Measurements from ENCODE around the gene ALG1. TPM values are rescaled to one million over a fixed set of nuclear protein-coding genes. Genes with fewer than 3 reads are reported as not detected.

ALG1 gene
- total RNA-seq, 1 experiment from 2014 or later, result 31.4 TPM

DNA sequence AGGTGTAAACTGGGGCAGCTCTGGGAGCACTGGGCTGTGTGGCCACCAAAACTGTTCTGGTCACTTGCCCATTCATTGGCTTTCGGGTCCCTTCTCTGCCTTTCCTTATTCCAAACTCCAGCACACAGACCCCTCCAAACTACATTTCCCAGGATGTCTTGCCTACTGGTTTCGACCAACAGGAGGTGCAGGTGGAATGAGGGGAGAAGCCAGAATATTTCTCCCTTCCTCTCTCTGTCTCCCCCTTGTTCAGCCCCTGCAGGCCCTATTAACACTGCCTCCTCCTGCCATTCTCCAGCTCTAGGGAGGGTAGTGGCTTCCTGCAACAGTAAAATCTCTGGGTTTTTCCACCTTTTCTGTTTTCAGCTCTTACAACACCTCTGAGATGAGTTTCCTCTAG lies 24.7 kb upstream of the ALG1 start (continued):
- TF ChIP-seq JUN (CRISPR knock-in tag; IDR thresholded peaks at IDR 0.05), result no peak
- TF ChIP-seq CREB1 (CRISPR knock-in tag; IDR thresholded peaks at IDR 0.05), result no peak
- no peak for TF ChIP-seq HMGA2 (CRISPR knock-in tag; IDR thresholded peaks at IDR 0.05)
- TF ChIP-seq, protein P1, sequence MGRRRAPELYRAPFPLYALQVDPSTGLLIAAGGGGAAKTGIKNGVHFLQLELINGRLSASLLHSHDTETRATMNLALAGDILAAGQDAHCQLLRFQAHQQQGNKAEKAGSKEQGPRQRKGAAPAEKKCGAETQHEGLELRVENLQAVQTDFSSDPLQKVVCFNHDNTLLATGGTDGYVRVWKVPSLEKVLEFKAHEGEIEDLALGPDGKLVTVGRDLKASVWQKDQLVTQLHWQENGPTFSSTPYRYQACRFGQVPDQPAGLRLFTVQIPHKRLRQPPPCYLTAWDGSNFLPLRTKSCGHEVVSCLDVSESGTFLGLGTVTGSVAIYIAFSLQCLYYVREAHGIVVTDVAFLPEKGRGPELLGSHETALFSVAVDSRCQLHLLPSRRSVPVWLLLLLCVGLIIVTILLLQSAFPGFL (CRISPR knock-in tag; IDR thresholded peaks at IDR 0.05; ENCODE audit: borderline replicate concordance), result no peak
- TF ChIP-seq OVOL2 (CRISPR knock-in tag; IDR thresholded peaks at IDR 0.05; ENCODE audit: borderline replicate concordance), result no peak

- Mint-ChIP-seq H3K4me1 (peaks cover 16% of the 10 kb centered on the region), H3K9me3 (no peaks in the 10 kb centered on the region), H3K36me3 (no peaks in the 10 kb centered on the region), H3K4me3 (no peak overlapping the region), H3K27me3 (ENCODE audit: low read depth) (peaks cover 4% of the 10 kb centered on the region; the same call in 1 of the 2 replicates), H3K27ac (no peak overlapping the region)
- no peak for DNase-seq (ENCODE audit: low spot score)
- ChIA-PET POLR2A (no interaction called here), CTCF (interaction anchor here (0.7 to 5.1 kb wide), 9 partner anchors 13 to 130 kb away, joined by 3 to 29 read pairs (median 9); no protein-coding TSS in a partner anchor)
- ATAC-seq, result no peak
- TF ChIP-seq ZNF423 (CRISPR knock-in tag; IDR thresholded peaks at IDR 0.05) (no peak), OVOL2 (CRISPR knock-in tag; IDR thresholded peaks at IDR 0.05; ENCODE audit: borderline replicate concordance) (no peak), ZNF263 (CRISPR knock-in tag; IDR thresholded peaks at IDR 0.05; ENCODE audit: low read depth) (no peak), RELA (CRISPR knock-in tag; IDR thresholded peaks at IDR 0.05; ENCODE audit: borderline replicate concordance) (no peak), GRHL2 (CRISPR knock-in tag; IDR thresholded peaks at IDR 0.05; ENCODE audit: insufficient replicate concordance, severe bottlenecking) (no peak), PRRX2 (CRISPR knock-in tag; IDR thresholded peaks at IDR 0.05) (no peak), PRDM15 (CRISPR knock-in tag; IDR thresholded peaks at IDR 0.05) (no peak), MXD4 (CRISPR knock-in tag; IDR thresholded peaks at IDR 0.05; ENCODE audit: borderline replicate concordance) (no peak), SOX15 (CRISPR knock-in tag; IDR thresholded peaks at IDR 0.05) (no peak), ARID4B (CRISPR knock-in tag; IDR thresholded peaks at IDR 0.05; ENCODE audit: borderline replicate concordance) (no peak), ZMAT4 (CRISPR knock-in tag; IDR thresholded peaks at IDR 0.05) (no peak), CREB1 (CRISPR knock-in tag; IDR thresholded peaks at IDR 0.05) (no peak), KAT7 (CRISPR knock-in tag; IDR thresholded peaks at IDR 0.05; ENCODE audit: borderline replicate concordance) (no peak), IRF2 (CRISPR knock-in tag; IDR thresholded peaks at IDR 0.05; ENCODE audit: borderline replicate concordance, low read depth) (no peak), HMGA2 (CRISPR knock-in tag; IDR thresholded peaks at IDR 0.05) (no peak), MAX (CRISPR knock-in tag; IDR thresholded peaks at IDR 0.05) (no peak)
- TF ChIP-seq, protein P2, sequence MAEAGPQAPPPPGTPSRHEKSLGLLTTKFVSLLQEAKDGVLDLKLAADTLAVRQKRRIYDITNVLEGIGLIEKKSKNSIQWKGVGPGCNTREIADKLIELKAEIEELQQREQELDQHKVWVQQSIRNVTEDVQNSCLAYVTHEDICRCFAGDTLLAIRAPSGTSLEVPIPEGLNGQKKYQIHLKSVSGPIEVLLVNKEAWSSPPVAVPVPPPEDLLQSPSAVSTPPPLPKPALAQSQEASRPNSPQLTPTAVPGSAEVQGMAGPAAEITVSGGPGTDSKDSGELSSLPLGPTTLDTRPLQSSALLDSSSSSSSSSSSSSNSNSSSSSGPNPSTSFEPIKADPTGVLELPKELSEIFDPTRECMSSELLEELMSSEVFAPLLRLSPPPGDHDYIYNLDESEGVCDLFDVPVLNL (CRISPR knock-in tag; IDR thresholded peaks at IDR 0.05; ENCODE audit: borderline replicate concordance, low read depth), result no peak
- TF ChIP-seq, protein P3, sequence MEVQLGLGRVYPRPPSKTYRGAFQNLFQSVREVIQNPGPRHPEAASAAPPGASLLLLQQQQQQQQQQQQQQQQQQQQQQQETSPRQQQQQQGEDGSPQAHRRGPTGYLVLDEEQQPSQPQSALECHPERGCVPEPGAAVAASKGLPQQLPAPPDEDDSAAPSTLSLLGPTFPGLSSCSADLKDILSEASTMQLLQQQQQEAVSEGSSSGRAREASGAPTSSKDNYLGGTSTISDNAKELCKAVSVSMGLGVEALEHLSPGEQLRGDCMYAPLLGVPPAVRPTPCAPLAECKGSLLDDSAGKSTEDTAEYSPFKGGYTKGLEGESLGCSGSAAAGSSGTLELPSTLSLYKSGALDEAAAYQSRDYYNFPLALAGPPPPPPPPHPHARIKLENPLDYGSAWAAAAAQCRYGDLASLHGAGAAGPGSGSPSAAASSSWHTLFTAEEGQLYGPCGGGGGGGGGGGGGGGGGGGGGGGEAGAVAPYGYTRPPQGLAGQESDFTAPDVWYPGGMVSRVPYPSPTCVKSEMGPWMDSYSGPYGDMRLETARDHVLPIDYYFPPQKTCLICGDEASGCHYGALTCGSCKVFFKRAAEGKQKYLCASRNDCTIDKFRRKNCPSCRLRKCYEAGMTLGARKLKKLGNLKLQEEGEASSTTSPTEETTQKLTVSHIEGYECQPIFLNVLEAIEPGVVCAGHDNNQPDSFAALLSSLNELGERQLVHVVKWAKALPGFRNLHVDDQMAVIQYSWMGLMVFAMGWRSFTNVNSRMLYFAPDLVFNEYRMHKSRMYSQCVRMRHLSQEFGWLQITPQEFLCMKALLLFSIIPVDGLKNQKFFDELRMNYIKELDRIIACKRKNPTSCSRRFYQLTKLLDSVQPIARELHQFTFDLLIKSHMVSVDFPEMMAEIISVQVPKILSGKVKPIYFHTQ (CRISPR knock-in tag; IDR thresholded peaks at IDR 0.05), result no peak
Measured at GRCh38 chr16:5054876-5055865, 16.5 kb upstream of the ALG1 start.
